Psoas muscle (tissue), 8 donors: Measurements from ENCODE around the gene IQSEC1. TPM values are rescaled to one million over a fixed set of nuclear protein-coding genes. Genes with fewer than 3 reads are reported as not detected.

Source experiments
- ATAC-seq, 4 donors: fragments of 200-7000 bp; cut with Tn5 transposase; one replicate each; pipeline ENCODE4 v1.9.1; 2020; ENCODE audit warnings: moderate library complexity in 3 of 4, mild to moderate bottlenecking in 2 of 4
- DNase-seq, 2 donors: peaks; one replicate each; pipeline ENCODE4 v3.0.0-alpha.2; 2020
- H3K27ac ChIP-seq: fragments of 200-600 bp; one replicate; pipeline ENCODE4 v1.8.0; 2022
- H3K27me3 ChIP-seq, 3 donors: fragments of 200-600 bp in 1 of 3; one replicate each; pipeline versions ENCODE4 v1.6.1 to v1.8.0; 2013 to 2022; ENCODE audit warnings: low read length in 2 of 3, mild to moderate bottlenecking in 2 of 3, moderate library complexity in 1 of 3; ENCODE audit not compliant: insufficient read depth in 3 of 3
- H3K36me3 ChIP-seq, 2 donors: fragments of 200-600 bp in 1 of 2; one replicate each; pipeline versions ENCODE4 v1.6.1 to v1.8.0; 2013 to 2022; ENCODE audit warnings: low read depth in 1 of 2, mild to moderate bottlenecking in 1 of 2, moderate library complexity in 1 of 2; ENCODE audit not compliant: insufficient read depth in 1 of 2
- H3K4me1 ChIP-seq: fragments of 200-600 bp; one replicate; pipeline ENCODE4 v1.8.0; 2022
- H3K4me3 ChIP-seq: fragments of 200-600 bp; one replicate; pipeline ENCODE4 v1.8.0; 2022; ENCODE audit warnings: mild to moderate bottlenecking
- H3K9me3 ChIP-seq: fragments of 200-600 bp; one replicate; pipeline ENCODE4 v1.8.0; 2022
- CTCF ChIP-seq: fragments of 200-600 bp; IDR thresholded peaks from one replicate; pipeline ENCODE4 v1.8.0; 2022; ENCODE audit warnings: antibody characterized with exemption
- WGBS, 3 donors: extraction: QIAGEN DNeasy Blood & Tissue Kit; methylation state at CpG; one replicate each; pipeline versions ENCODE4 v1.1.6 to v1.1.7; 2013; 5-methylcytosine and 5-hydroxymethylcytosine counted together
- intact Hi-C, 2 donors: fragments of 100-400 bp; cut with DNase I; formaldehyde crosslinking; loops; one replicate each; pipeline versions ENCODE4 v1.11.0 to v1.14.2; 2022
- polyA plus RNA-seq, 3 donors: library from polyadenylated mRNA; stranded (reverse); fragments of 200-250 nt; gene quantifications; one replicate each; pipeline ENCODE4 v1.2.3, GENCODE V29; 2013
- total RNA-seq, 4 donors: library from RNA; stranded (reverse); fragmentation: NEBNext Ultra II Directional in 2 of 4; extraction: Animal tissue kit (Norgen Biotek cat#: 25700) in 2 of 4; gene quantifications; one replicate each; pipeline versions ENCODE4 v1.2.1 to v1.2.4, GENCODE V29; 2021 to 2023
- donor health status: healthy with polysubstance abuse.
- donor health status: DM: no; HTN: no; CAD: no; lungs with moderate emphysema.
- donor health status: Bipolar disorder and iron deficiency.
- donor health status: healthy.
- donor health status: DM: yes; HTN: yes; CAD: no.
- donor health status: DM: no; HTN: no; CAD: no.
- donor health status: DM: no; HTN: no; CAD: no.
- donor health status: DM: yes; HTN: yes; CAD: no.

IQSEC1 gene
- total and polyA plus RNA-seq, 7 donors: 8.6 to 45.4 (median 28.0) TPM

GRCh38 chr3:12909710-12910109 is 163.5 kb downstream of the IQSEC1 start:
- H3K27ac ChIP-seq: no peak overlapping the region
- H3K4me1 ChIP-seq: peaks cover 31% of the 10 kb centered on the region
- H3K4me3 ChIP-seq: no peak overlapping the region
- no peaks in the 10 kb centered on the region for H3K9me3 ChIP-seq
- 90 to 96% (median 94%) methylated on average over 7 of the region's 7 CpGs for WGBS, 3 donors
- peaks cover 0 to 87% of the 10 kb centered on the region in 2 donors for H3K36me3 ChIP-seq
- intact Hi-C loops: no loop called here
- ATAC-seq (no peak), DNase-seq (no peak)
- no peaks in the 10 kb centered on the region for H3K27me3 ChIP-seq
- TF ChIP-seq CTCF: no peak

- intact Hi-C loops: no loop called here
- peaks cover 0 to 87% of the 10 kb centered on the region in 2 donors for H3K36me3 ChIP-seq
- no peaks in the 10 kb centered on the region for H3K9me3 ChIP-seq
- ATAC-seq: no peak
- DNase-seq: no peak
- WGBS, 3 donors: 90 to 96% (median 96%) methylated on average over 7 of the region's 7 CpGs
- no peak overlapping the region for H3K4me3 ChIP-seq
- H3K27me3 ChIP-seq: no peaks in the 10 kb centered on the region
- no peak for TF ChIP-seq CTCF
- peaks cover 39% of the 10 kb centered on the region for H3K4me1 ChIP-seq
- no peak overlapping the region for H3K27ac ChIP-seq
Measured at GRCh38 chr3:12908859-12909258, 164.4 kb downstream of the IQSEC1 start.

- peaks cover 40% of the 10 kb centered on the region for H3K4me1 ChIP-seq
- TF ChIP-seq CTCF: no peak
- ATAC-seq: no peak
- no peak for DNase-seq
- H3K27ac ChIP-seq: no peak overlapping the region
- intact Hi-C loops: no loop called here
- no peaks in the 10 kb centered on the region for H3K27me3 ChIP-seq
- no peak overlapping the region for H3K4me3 ChIP-seq
- H3K9me3 ChIP-seq: no peaks in the 10 kb centered on the region
- WGBS, 3 donors: 95 to 96% (median 95%) methylated on average over 28 of the region's 28 CpGs
- H3K36me3 ChIP-seq: peaks cover 0 to 88% of the 10 kb centered on the region in 2 donors
Measured at GRCh38 chr3:12908136-12908730, 165.0 kb downstream of the IQSEC1 start.

- Histone ChIP-seq H3K4me1 (peaks cover 40% of the 10 kb centered on the region), H3K27ac (no peak overlapping the region)
- intact Hi-C loops: no loop called here
Measured at GRCh38 chr3:12907729-12908128, 165.5 kb downstream of the IQSEC1 start.

More at GRCh38 chr3:12907729-12908128, 165.5 kb downstream of the IQSEC1 start:
- TF ChIP-seq CTCF: no peak
- H3K9me3 ChIP-seq: no peaks in the 10 kb centered on the region
- no peak for DNase-seq
- 90 to 91% (median 90%) methylated on average over 18 of the region's 18 CpGs for WGBS, 3 donors
- H3K4me3 ChIP-seq: no peak overlapping the region
- H3K27me3 ChIP-seq: no peaks in the 10 kb centered on the region
- no peak for ATAC-seq
- peaks cover 0 to 87% of the 10 kb centered on the region in 2 donors for H3K36me3 ChIP-seq
